Neural progenitor cell (in vitro differentiated cells): ENCODE data around the gene ERP29. TPM values are rescaled to one million over a fixed set of nuclear protein-coding genes. Genes with fewer than 3 reads are reported as not detected.

Source experiments
- DNase-seq: peaks from one replicate; pipeline ENCODE4 v3.0.0-alpha.2; 2016; ENCODE audit warnings: low spot score
- H2AFZ ChIP-seq: fragments of 200-600 bp; sonication (generic); replicated peaks from 2 replicates; pipeline ENCODE4 v1.6.1; 2016; ENCODE audit warnings: antibody characterized with exemption
- H3F3A ChIP-seq: fragments of 200-600 bp; sonication (generic); 2 replicates; pipeline ENCODE4 v1.6.1; 2016; ENCODE audit warnings: antibody characterized with exemption, low read depth
- H3K27ac ChIP-seq: fragments of 200-600 bp; sonication (generic); 2 replicates; pipeline ENCODE4 v1.5.1; 2016; ENCODE audit warnings: mild to moderate bottlenecking
- H3K27me3 ChIP-seq: fragments of 200-600 bp; sonication (generic); 2 replicates; pipeline ENCODE4 v1.6.1; 2016; ENCODE audit warnings: mild to moderate bottlenecking, moderate library complexity
- H3K36me3 ChIP-seq: fragments of 200-600 bp; sonication (generic); 2 replicates; pipeline ENCODE4 v1.5.1; 2016
- H3K4me1 ChIP-seq: fragments of 200-600 bp; sonication (generic); 2 replicates; pipeline ENCODE4 v1.6.1; 2016; ENCODE audit warnings: mixed run types
- H3K4me2 ChIP-seq: fragments of 200-600 bp; sonication (generic); 2 replicates; pipeline ENCODE4 v1.6.1; 2016
- H3K4me3 ChIP-seq: fragments of 200-600 bp; sonication (generic); 2 replicates; pipeline ENCODE4 v1.5.1; 2016
- H3K79me2 ChIP-seq: fragments of 200-600 bp; sonication (generic); 2 replicates; pipeline ENCODE4 v1.6.1; 2016; ENCODE audit warnings: low read depth
- H3K9ac ChIP-seq: fragments of 200-600 bp; sonication (generic); 2 replicates; pipeline ENCODE4 v1.6.1; 2016
- H3K9me3 ChIP-seq: fragments of 200-600 bp; sonication (generic); 2 replicates; pipeline ENCODE4 v1.5.1; 2016; ENCODE audit warnings: low read depth
- H4K20me1 ChIP-seq: fragments of 200-600 bp; sonication (generic); 2 replicates; pipeline ENCODE4 v1.6.1; 2016; ENCODE audit warnings: low read depth
- H3K27ac Mint-ChIP-seq: 3 replicates; pipeline ENCODE4 v1.8.0; 2021; ENCODE audit warnings: mixed read lengths
- H3K27me3 Mint-ChIP-seq: 2 replicates; pipeline ENCODE4 v1.8.0; 2022; ENCODE audit warnings: low read depth, mild to moderate bottlenecking, inconsistent platforms, moderate library complexity, mixed read lengths; ENCODE audit not compliant: insufficient read depth
- H3K36me3 Mint-ChIP-seq: 3 replicates; pipeline ENCODE4 v1.8.0; 2021; ENCODE audit warnings: mixed read lengths
- H3K4me1 Mint-ChIP-seq: 3 replicates; pipeline ENCODE4 v1.8.0; 2021; ENCODE audit warnings: mixed read lengths
- H3K4me3 Mint-ChIP-seq: 3 replicates; pipeline ENCODE4 v1.8.0; 2021; ENCODE audit warnings: mild to moderate bottlenecking, moderate library complexity, mixed read lengths
- H3K9me3 Mint-ChIP-seq: 3 replicates; pipeline ENCODE4 v1.8.0; 2020; ENCODE audit warnings: mixed read lengths
- CTCF ChIP-seq: fragments of 200-600 bp; sonication (generic); IDR thresholded peaks from 2 replicates; pipeline ENCODE4 v1.5.1; 2017; ENCODE audit warnings: antibody characterized with exemption, mild to moderate bottlenecking
- EZH2 ChIP-seq: fragments of 200-600 bp; sonication (generic); IDR thresholded peaks from 2 replicates; pipeline ENCODE4 v1.6.1; 2017; ENCODE audit warnings: antibody characterized with exemption, mild to moderate bottlenecking, moderate library complexity
- EZH2phosphoT487 ChIP-seq: fragments of 200-600 bp; sonication (generic); IDR thresholded peaks from 2 replicates; pipeline ENCODE4 v1.6.1; 2017; ENCODE audit warnings: antibody characterized with exemption
- total RNA-seq: library from RNA; depleted of rRNA; stranded (reverse); fragments of >200 nt; gene quantifications from 2 replicates; pipeline ENCODE4 v1.2.3, GENCODE V29; 2015; ENCODE audit warnings: low replicate concordance

Gene ERP29
- total RNA-seq, 1 donor from 2014 or later, result 95.0 TPM

DNA sequence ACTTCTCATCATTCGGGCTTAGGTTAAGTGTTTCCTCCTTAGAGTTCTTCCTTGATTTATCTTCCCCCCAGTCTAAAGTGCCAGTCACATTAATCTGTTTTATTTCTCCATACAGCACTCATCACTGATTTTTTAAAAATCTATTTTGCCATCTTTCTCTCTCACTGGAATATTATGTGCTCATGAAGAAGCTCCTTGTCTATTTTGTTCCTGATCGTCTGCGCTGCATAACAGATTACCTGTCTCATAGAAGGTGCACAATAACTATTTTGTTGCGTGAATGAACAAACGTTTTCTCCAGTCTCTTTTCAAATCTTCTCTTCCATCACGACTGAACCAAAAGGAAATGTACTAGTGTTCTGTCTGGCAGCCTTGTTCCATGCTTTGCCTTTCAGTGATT, 2.7 kb downstream of the ERP29 start:
- peaks cover 95% of the 10 kb centered on the region for H3K79me2 ChIP-seq
- H4K20me1 ChIP-seq, result peaks cover 40% of the 10 kb centered on the region
- H3K36me3 ChIP-seq, result peaks cover 8% of the 10 kb centered on the region

DNA sequence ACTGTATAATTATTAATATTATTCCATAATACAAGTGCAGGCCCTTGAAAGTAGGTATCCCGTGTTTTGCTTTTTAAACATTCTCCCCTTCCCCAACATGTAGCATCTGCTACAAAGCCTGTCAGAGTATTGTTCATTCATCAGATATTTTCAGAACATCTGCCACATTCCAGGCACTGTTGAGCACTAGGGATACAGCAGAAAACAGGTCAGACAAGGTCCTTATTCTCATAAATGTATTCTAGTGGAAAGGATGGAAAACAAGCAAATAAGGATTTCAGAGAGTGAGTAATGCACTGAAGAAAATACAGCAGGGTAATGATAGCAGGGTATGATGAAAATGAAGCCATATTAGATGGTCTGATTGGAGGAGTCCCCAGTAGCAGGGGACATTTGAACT, 3.8 kb downstream of the ERP29 start:
- peaks cover 2% of the 10 kb centered on the region for H3K27me3 Mint-ChIP-seq
- Histone ChIP-seq H3K9me3 (no peaks in the 10 kb centered on the region), H3K79me2 (peaks cover 93% of the 10 kb centered on the region), H3K4me3 (no peak overlapping the region), H3K4me2 (no peak overlapping the region), H2AFZ (no peak overlapping the region), H3K27me3 (no peaks in the 10 kb centered on the region), H3K36me3 (peaks cover 8% of the 10 kb centered on the region), H3K4me1 (peaks cover 7% of the 10 kb centered on the region), H3K27ac (no peak overlapping the region), H3F3A (peaks cover 16% of the 10 kb centered on the region), H4K20me1 (peaks cover 43% of the 10 kb centered on the region), H3K9ac (no peak overlapping the region)
- peaks cover 23% of the 10 kb centered on the region for H3K36me3 Mint-ChIP-seq
- H3K4me1 Mint-ChIP-seq, result peaks cover 12% of the 10 kb centered on the region
- H3K4me3 Mint-ChIP-seq, result no peak overlapping the region
- no peak overlapping the region for H3K27ac Mint-ChIP-seq
- DNase-seq, result no peak
- H3K9me3 Mint-ChIP-seq, result no peaks in the 10 kb centered on the region
- TF ChIP-seq CTCF (no peak), EZH2 (no peak), EZH2phosphoT487 (no peak)

More for the DNA sequence above, 2.7 kb downstream of the ERP29 start:
- Histone ChIP-seq H3K4me1 (peaks cover 16% of the 10 kb centered on the region), H3F3A (peaks cover 18% of the 10 kb centered on the region), H3K4me3 (no peak overlapping the region), H3K4me2 (no peak overlapping the region), H3K9me3 (no peaks in the 10 kb centered on the region), H2AFZ (no peak overlapping the region), H3K9ac (no peak overlapping the region), H3K27ac (no peak overlapping the region), H3K27me3 (no peaks in the 10 kb centered on the region)
- Mint-ChIP-seq H3K36me3 (peaks cover 28% of the 10 kb centered on the region), H3K4me3 (peak overlapping the region; percentile 46), H3K27ac (no peak overlapping the region), H3K9me3 (no peaks in the 10 kb centered on the region), H3K27me3 (peaks cover 2% of the 10 kb centered on the region), H3K4me1 (peaks cover 22% of the 10 kb centered on the region)
- TF ChIP-seq CTCF (no peak), EZH2phosphoT487 (no peak), EZH2 (no peak)
- no peak for DNase-seq

DNA sequence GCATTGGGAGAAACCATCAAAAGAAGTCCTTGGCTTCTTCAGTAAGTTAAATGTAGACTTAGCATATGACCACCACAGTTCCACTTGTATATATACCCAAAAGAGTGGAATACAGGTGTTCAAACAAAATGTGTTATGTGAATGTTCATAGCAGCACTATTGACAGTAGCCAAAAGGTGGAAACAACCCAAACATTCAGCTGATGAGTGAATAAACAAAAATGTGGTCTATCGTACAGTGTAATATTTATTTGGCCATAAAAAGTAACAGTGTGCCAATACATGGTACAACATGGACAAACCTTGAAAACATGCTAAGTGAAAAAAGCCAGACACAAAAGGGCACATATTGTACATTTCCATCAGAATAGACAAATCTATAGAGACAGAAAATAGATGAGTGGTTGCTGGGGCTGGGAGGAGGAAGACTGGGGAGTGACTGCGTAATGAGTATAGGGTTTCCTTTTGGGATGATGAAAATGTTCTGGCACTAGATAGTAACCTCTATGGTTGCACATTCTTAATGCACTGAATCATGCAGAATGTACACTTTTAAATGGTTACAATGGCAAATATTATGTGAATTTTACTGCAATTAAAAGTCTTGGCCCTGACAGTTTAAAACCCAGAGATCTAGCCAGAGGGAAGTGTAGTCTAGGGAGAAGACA, 5.5 kb downstream of the ERP29 start:
- no peak overlapping the region for H3K4me3 ChIP-seq
- Mint-ChIP-seq H3K36me3 (peaks cover 28% of the 10 kb centered on the region), H3K4me1 (peaks cover 6% of the 10 kb centered on the region), H3K4me3 (no peak overlapping the region), H3K27ac (no peak overlapping the region), H3K27me3 (peaks cover 3% of the 10 kb centered on the region), H3K9me3 (no peaks in the 10 kb centered on the region)
- H3K27me3 ChIP-seq, result no peaks in the 10 kb centered on the region
- peaks cover 43% of the 10 kb centered on the region for H4K20me1 ChIP-seq
- peaks cover 14% of the 10 kb centered on the region for H3K36me3 ChIP-seq
- H3F3A ChIP-seq, result peaks cover 15% of the 10 kb centered on the region
- no peaks in the 10 kb centered on the region for H3K9me3 ChIP-seq
- no peak for DNase-seq
- H3K27ac ChIP-seq, result no peak overlapping the region
- TF ChIP-seq EZH2phosphoT487, result no peak
- no peak for TF ChIP-seq EZH2
- no peak for TF ChIP-seq CTCF
- H3K4me2 ChIP-seq, result no peak overlapping the region
- H2AFZ ChIP-seq, result no peak overlapping the region
- H3K9ac ChIP-seq, result no peak overlapping the region
- peaks cover 83% of the 10 kb centered on the region for H3K79me2 ChIP-seq
- peaks cover 5% of the 10 kb centered on the region for H3K4me1 ChIP-seq
